Esophagus squamous epithelium (tissue), 4 donors: ENCODE data around the gene CAPZB.

ENCODE experiments used
- CTCF ChIP-seq, 6 experiments: fragments of 450-650 bp in 4 of 6; fragments of 200-600 bp in 2 of 6; sonication (generic) in 2 of 6; IDR thresholded peaks; one replicate each; pipeline ENCODE4 v1.5.1; 2016 to 2019; ENCODE audit warnings: antibody characterized with exemption in 6 of 6, mild to moderate bottlenecking in 4 of 6, moderate library complexity in 4 of 6
- POLR2A ChIP-seq, 4 donors: fragments of 450-650 bp; IDR thresholded peaks; one replicate each; pipeline ENCODE4 v1.6.1; 2017; ENCODE audit warnings: antibody characterized with exemption in 4 of 4, mild to moderate bottlenecking in 4 of 4, moderate library complexity in 3 of 4

- TF ChIP-seq CTCF (IDR thresholded peaks at IDR 0.05) (no peak), POLR2A (IDR thresholded peaks at IDR 0.05) (no peak)
Measured at GRCh38 chr1:19407494-19408096, 77.7 kb downstream of the CAPZB start.
